SU-DHL-6 (cell line): Measurements from ENCODE around the gene POLK.
"Not testable (repeated sequence)": the region's sequence is repeated elsewhere in the genome, so short reads cannot be mapped to it uniquely, and the experiment has no call there.

Experiments
- EZH2phosphoT487 ChIP-seq: fragments of 200-600 bp; sonication (generic), shearing (Covaris generic); conservative IDR thresholded peaks from 2 replicates; pipeline ENCODE4 v1.6.1; 2018; ENCODE audit warnings: mild to moderate bottlenecking, antibody characterized with exemption, low read length, moderate library complexity, mixed read lengths
- TF ChIP-seq, protein P1 (sequence below): fragments of 200-600 bp; sonication (generic); IDR thresholded peaks from one replicate; pipeline ENCODE4 v1.5.1; 2017; ENCODE audit warnings: antibody characterized with exemption, mild to moderate bottlenecking, low read length, moderate library complexity; ENCODE audit not compliant: insufficient read depth, poor library complexity, severe bottlenecking

GRCh38 chr5:75489847-75490246, 21.8 kb upstream of the POLK start:
- TF ChIP-seq, protein P1, sequence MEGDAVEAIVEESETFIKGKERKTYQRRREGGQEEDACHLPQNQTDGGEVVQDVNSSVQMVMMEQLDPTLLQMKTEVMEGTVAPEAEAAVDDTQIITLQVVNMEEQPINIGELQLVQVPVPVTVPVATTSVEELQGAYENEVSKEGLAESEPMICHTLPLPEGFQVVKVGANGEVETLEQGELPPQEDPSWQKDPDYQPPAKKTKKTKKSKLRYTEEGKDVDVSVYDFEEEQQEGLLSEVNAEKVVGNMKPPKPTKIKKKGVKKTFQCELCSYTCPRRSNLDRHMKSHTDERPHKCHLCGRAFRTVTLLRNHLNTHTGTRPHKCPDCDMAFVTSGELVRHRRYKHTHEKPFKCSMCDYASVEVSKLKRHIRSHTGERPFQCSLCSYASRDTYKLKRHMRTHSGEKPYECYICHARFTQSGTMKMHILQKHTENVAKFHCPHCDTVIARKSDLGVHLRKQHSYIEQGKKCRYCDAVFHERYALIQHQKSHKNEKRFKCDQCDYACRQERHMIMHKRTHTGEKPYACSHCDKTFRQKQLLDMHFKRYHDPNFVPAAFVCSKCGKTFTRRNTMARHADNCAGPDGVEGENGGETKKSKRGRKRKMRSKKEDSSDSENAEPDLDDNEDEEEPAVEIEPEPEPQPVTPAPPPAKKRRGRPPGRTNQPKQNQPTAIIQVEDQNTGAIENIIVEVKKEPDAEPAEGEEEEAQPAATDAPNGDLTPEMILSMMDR = not testable (repeated sequence)
- not testable (repeated sequence) for TF ChIP-seq EZH2phosphoT487
